Ovary (tissue), 9 donors: ENCODE measurements around the gene ATG14. TPM values are rescaled to one million over a fixed set of nuclear protein-coding genes. Genes with fewer than 3 reads are reported as not detected.

Source experiments
- DNase-seq, 5 donors: peaks; one replicate each; pipeline ENCODE4 v3.0.0-alpha.2; 2019 to 2020
- H3K27ac ChIP-seq, 2 donors: fragments of 200-600 bp; one replicate each; pipeline versions ENCODE4 v1.5.1 to v1.8.0; 2019 to 2022
- H3K27me3 ChIP-seq: fragments of 200-600 bp; one replicate; pipeline ENCODE4 v1.8.0; 2022
- H3K36me3 ChIP-seq: fragments of 200-600 bp; sonication (generic); one replicate; pipeline ENCODE4 v1.5.1; 2019
- H3K4me1 ChIP-seq: one replicate; pipeline ENCODE4 v1.8.1; 2013; ENCODE audit warnings: mild to moderate bottlenecking, moderate library complexity; ENCODE audit not compliant: insufficient read depth
- H3K4me3 ChIP-seq: fragments of 200-600 bp; sonication (generic); one replicate; pipeline ENCODE4 v1.5.1; 2017
- H3K9me3 ChIP-seq, 2 donors: fragments of 200-600 bp in 1 of 2; sonication (generic) in 1 of 2; one replicate each; pipeline versions ENCODE4 v1.5.1 to v1.8.1; 2013 to 2019; ENCODE audit warnings: mild to moderate bottlenecking in 1 of 2, moderate library complexity in 1 of 2
- CTCF ChIP-seq, 3 donors: fragments of 450-650 bp in 2 of 3; fragments of 200-600 bp in 1 of 3; IDR thresholded peaks; one replicate each; pipeline versions ENCODE4 v1.5.1 to v1.8.0; 2016 to 2022; ENCODE audit warnings: antibody characterized with exemption in 3 of 3, mild to moderate bottlenecking in 1 of 3
- EP300 ChIP-seq: sonication (generic); formaldehyde crosslinking; IDR thresholded peaks from one replicate; pipeline ENCODE4 v1.6.1; 2017; ENCODE audit warnings: antibody characterized with exemption
- POLR2A ChIP-seq: fragments of 450-650 bp; IDR thresholded peaks from one replicate; pipeline ENCODE4 v1.6.1; 2017; ENCODE audit warnings: antibody characterized with exemption, mild to moderate bottlenecking, moderate library complexity
- WGBS, 3 donors: extraction: QIAGEN DNeasy Blood & Tissue Kit in 1 of 3; methylation state at CpG; one replicate each; pipeline versions ENCODE4 v1.1.5 to v1.1.7; 2013 to 2017; 5-methylcytosine and 5-hydroxymethylcytosine counted together
- intact Hi-C, 4 donors: fragments of 100-400 bp; cut with DNase I; formaldehyde crosslinking; loops; one replicate each; pipeline versions ENCODE4 v1.11.0 to v1.15.1; 2022 to 2023
- polyA plus RNA-seq, 2 donors: library from polyadenylated mRNA; stranded (reverse); fragments of 200-250 nt in 1 of 2; fragments of 350-450 nt in 1 of 2; fragmentation: Illumina TruSeq in 1 of 2; extraction: RNeasy Lipid Tissue Mini Kit (QIAGEN cat#74804) in 1 of 2; gene quantifications; one replicate each; pipeline ENCODE4 v1.2.3, GENCODE V29; 2013 to 2014
- total RNA-seq, 7 donors: library from RNA; depleted of rRNA in 2 of 7; stranded (reverse); fragments of >200 nt in 2 of 7; fragmentation: NEBNext Ultra II Directional in 3 of 7; extraction: Animal tissue kit (Norgen Biotek cat#: 25700) in 3 of 7; gene quantifications; one replicate each; pipeline versions ENCODE4 v1.1.0 to v1.2.4, GENCODE V29; 2016 to 2023
- donor health status: DM: no; HTN: no; CAD: no; lungs with moderate emphysema.
- donor health status: DM: no; HTN: no; CAD: no.
- donor health status: Bipolar disorder and iron deficiency.
- donor health status: DM: yes; HTN: yes; CAD: no.
- donor health status: DM: no; HTN: no; CAD: no.
- donor health status: DM: yes; HTN: yes; CAD: no.

The ATG14 gene
- total and polyA plus RNA-seq, 9 donors: 9.5 to 22.5 (median 12.1) TPM

- Histone ChIP-seq H3K4me3 (no peak overlapping the region), H3K36me3 (no peaks in the 10 kb centered on the region), H3K9me3 (no peaks in the 10 kb centered on the region), H3K27me3 (no peaks in the 10 kb centered on the region), H3K27ac (no peak overlapping the region), H3K4me1 (no peaks in the 10 kb centered on the region)
- no peak for TF ChIP-seq POLR2A
- no peak for DNase-seq
- WGBS, 3 donors: 79 to 89% (median 83%) methylated on average over 11 of the region's 11 CpGs
- intact Hi-C loops: loop anchor here in 2 of 4 donors (5.0 to 10.0 kb wide), 2 partner anchors 79 to 82 kb away; partner anchors contain the start of gene FBXO34 (in 2 of the 2)
Observed at GRCh38 chr14:55353686-55354467, 57.8 kb downstream of the ATG14 start.

GRCh38 chr14:55352201-55352600, 59.4 kb downstream of the ATG14 start:
- TF ChIP-seq EP300: no peak
- no peak for TF ChIP-seq POLR2A
- TF ChIP-seq CTCF (IDR thresholded peaks at IDR 0.05): no peak
- no peaks in the 10 kb centered on the region for H3K9me3 ChIP-seq
- no peaks in the 10 kb centered on the region for H3K27me3 ChIP-seq
- no peaks in the 10 kb centered on the region for H3K36me3 ChIP-seq
- H3K4me3 ChIP-seq: no peak overlapping the region
- peaks cover 3% of the 10 kb centered on the region for H3K4me1 ChIP-seq
- H3K27ac ChIP-seq: no peak overlapping the region
- intact Hi-C loops: loop anchor here in 2 of 4 donors (5.0 to 10.0 kb wide), 2 partner anchors 77 to 80 kb away; partner anchors contain the start of gene FBXO34 (in 2 of the 2)
- no peak for DNase-seq
- WGBS, 3 donors: 94 to 95% (median 95%) methylated on average over 9 of the region's 9 CpGs

GRCh38 chr14:55351111-55351510, 60.5 kb downstream of the ATG14 start:
- peaks cover 6% of the 10 kb centered on the region for H3K4me1 ChIP-seq
- H3K27me3 ChIP-seq: no peaks in the 10 kb centered on the region
- WGBS, 3 donors: 89 to 90% (median 90%) methylated on average over 9 of the region's 9 CpGs
- no peak overlapping the region for H3K4me3 ChIP-seq
- intact Hi-C loops: loop anchor here in 2 of 4 donors (5.0 to 10.0 kb wide), 2 partner anchors 76 to 79 kb away; partner anchors contain the start of gene FBXO34 (in 2 of the 2)
- H3K27ac ChIP-seq: no peak overlapping the region
- no peak for TF ChIP-seq CTCF (IDR thresholded peaks at IDR 0.05)
- no peak for TF ChIP-seq POLR2A
- TF ChIP-seq EP300: no peak
- no peak for DNase-seq
- H3K36me3 ChIP-seq: no peaks in the 10 kb centered on the region
- no peaks in the 10 kb centered on the region for H3K9me3 ChIP-seq

GRCh38 chr14:55350461-55350860, 61.2 kb downstream of the ATG14 start:
- intact Hi-C loops: loop anchor here in 2 of 4 donors (5.0 to 10.0 kb wide), 2 partner anchors 76 to 78 kb away; partner anchors contain the start of gene FBXO34 (in 2 of the 2)
- Histone ChIP-seq H3K27ac (no peak overlapping the region), H3K9me3 (no peaks in the 10 kb centered on the region), H3K4me1 (peaks cover 7% of the 10 kb centered on the region), H3K4me3 (no peak overlapping the region), H3K27me3 (no peaks in the 10 kb centered on the region), H3K36me3 (no peaks in the 10 kb centered on the region)
- DNase-seq: no peak
- TF ChIP-seq EP300 (no peak), POLR2A (no peak)
- 92 to 96% (median 95%) methylated on average over 4 of the region's 4 CpGs for WGBS, 3 donors

GRCh38 chr14:55349565-55349964, 62.1 kb downstream of the ATG14 start:
- DNase-seq: no peak
- TF ChIP-seq CTCF (IDR thresholded peaks at IDR 0.05): no peak

More at GRCh38 chr14:55349565-55349964, 62.1 kb downstream of the ATG14 start:
- Histone ChIP-seq H3K9me3 (no peaks in the 10 kb centered on the region), H3K27me3 (no peaks in the 10 kb centered on the region), H3K27ac (no peak overlapping the region), H3K4me3 (no peak overlapping the region), H3K36me3 (no peaks in the 10 kb centered on the region), H3K4me1 (peaks cover 7% of the 10 kb centered on the region)
- WGBS, 3 donors: 87 to 89% (median 89%) methylated on average over 12 of the region's 12 CpGs
- intact Hi-C loops: loop anchor here in 1 of 4 donors (10.0 kb wide), 1 partner anchor 75 kb away; the partner anchor contains the start of gene FBXO34
